GM23338 (cell line): ENCODE measurements around the gene KCNK4. TPM values are rescaled to one million over a fixed set of nuclear protein-coding genes. Genes with fewer than 3 reads are reported as not detected.

Source experiments
- ATAC-seq: fragments of 200-7000 bp; cut with Tn5 transposase; 3 replicates; pipeline ENCODE4 v1.9.1; 2020
- DNase-seq: peaks from one replicate; pipeline ENCODE4 v3.0.0-alpha.2; 2015; ENCODE audit warnings: low spot score
- H2AFZ ChIP-seq: fragments of 200-600 bp; sonication (generic); 2 replicates; pipeline ENCODE4 v1.8.0; 2016; ENCODE audit warnings: antibody characterized with exemption, mild to moderate bottlenecking, moderate library complexity
- H3F3A ChIP-seq: fragments of 200-600 bp; sonication (generic); replicated peaks from 2 replicates; pipeline ENCODE4 v1.8.0; 2017; ENCODE audit warnings: antibody characterized with exemption, mixed run types, low read depth
- H3K27ac ChIP-seq: fragments of 200-600 bp; sonication (generic); 2 replicates; pipeline ENCODE4 v1.6.1; 2016; ENCODE audit warnings: low read depth
- H3K27me3 ChIP-seq: fragments of 200-600 bp; sonication (generic); 2 replicates; pipeline ENCODE4 v1.8.0; 2016; ENCODE audit warnings: mild to moderate bottlenecking, mixed run types, moderate library complexity; ENCODE audit not compliant: insufficient read depth
- H3K36me3 ChIP-seq: fragments of 200-600 bp; sonication (generic); 2 replicates; pipeline ENCODE4 v1.8.0; 2016; ENCODE audit warnings: mild to moderate bottlenecking; ENCODE audit not compliant: insufficient read depth
- H3K4me1 ChIP-seq: fragments of 200-600 bp; sonication (generic); 2 replicates; pipeline ENCODE4 v1.8.0; 2016; ENCODE audit warnings: mild to moderate bottlenecking, moderate library complexity; ENCODE audit not compliant: insufficient read depth
- H3K4me2 ChIP-seq: fragments of 200-600 bp; sonication (generic); 2 replicates; pipeline ENCODE4 v1.7.1; 2017; ENCODE audit warnings: mixed run types
- H3K4me3 ChIP-seq: fragments of 200-600 bp; sonication (generic); 2 replicates; pipeline ENCODE4 v1.6.1; 2016; ENCODE audit warnings: mixed run types
- H3K79me2 ChIP-seq: fragments of 200-600 bp; sonication (generic); replicated peaks from 2 replicates; pipeline ENCODE4 v1.8.0; 2017; ENCODE audit warnings: mild to moderate bottlenecking; ENCODE audit not compliant: insufficient read depth
- H3K9me2 ChIP-seq: fragments of 200-600 bp; sonication (generic); 2 replicates; pipeline ENCODE4 v1.8.0; 2017; ENCODE audit not compliant: insufficient read depth
- H4K20me1 ChIP-seq: fragments of 200-600 bp; sonication (generic); replicated peaks from 2 replicates; pipeline ENCODE4 v1.8.0; 2017; ENCODE audit warnings: mild to moderate bottlenecking; ENCODE audit not compliant: insufficient read depth
- H3K27ac Mint-ChIP-seq: 2 replicates; pipeline ENCODE4 v1.8.0; 2020; ENCODE audit warnings: inconsistent platforms, mild to moderate bottlenecking, moderate library complexity, mixed read lengths
- H3K27me3 Mint-ChIP-seq: 3 replicates; pipeline ENCODE4 v1.8.0; 2022; ENCODE audit warnings: low read depth, mild to moderate bottlenecking, moderate library complexity, mixed read lengths, inconsistent platforms; ENCODE audit not compliant: insufficient read depth, poor library complexity
- H3K36me3 Mint-ChIP-seq: 3 replicates; pipeline ENCODE4 v1.8.0; 2021; ENCODE audit warnings: low read depth, mild to moderate bottlenecking, inconsistent platforms, moderate library complexity, mixed read lengths
- H3K4me1 Mint-ChIP-seq: 3 replicates; pipeline ENCODE4 v1.8.0; 2020; ENCODE audit warnings: mild to moderate bottlenecking, inconsistent platforms, mixed read lengths
- H3K4me3 Mint-ChIP-seq: 3 replicates; pipeline ENCODE4 v1.8.0; 2021; ENCODE audit warnings: moderate library complexity, mild to moderate bottlenecking, inconsistent platforms, mixed read lengths
- H3K9me3 Mint-ChIP-seq: 3 replicates; pipeline ENCODE4 v1.8.0; 2020; ENCODE audit warnings: moderate library complexity, mild to moderate bottlenecking, inconsistent platforms, mixed read lengths
- CREB1 ChIP-seq: fragments of 250-450 bp; sonication (Bioruptor Pico); IDR thresholded peaks from 2 replicates; pipeline ENCODE4 v1.5.0; 2020; ENCODE audit warnings: low read depth, mild to moderate bottlenecking, moderate library complexity
- EZH2 ChIP-seq: fragments of 200-600 bp; sonication (generic); IDR thresholded peaks from one replicate; pipeline ENCODE4 v1.8.0; 2017; ENCODE audit warnings: antibody characterized with exemption, mild to moderate bottlenecking, low read depth; ENCODE audit not compliant: unreplicated experiment
- EZH2phosphoT487 ChIP-seq: fragments of 200-600 bp; sonication (generic); IDR thresholded peaks from one replicate; pipeline ENCODE4 v1.8.1; 2018; ENCODE audit warnings: antibody characterized with exemption; ENCODE audit not compliant: unreplicated experiment
- JUNB ChIP-seq: IDR thresholded peaks from one replicate; pipeline ENCODE4 v1.6.1; 2016; ENCODE audit warnings: antibody characterized with exemption; ENCODE audit not compliant: unreplicated experiment
- NANOG ChIP-seq: IDR thresholded peaks from 2 replicates; pipeline ENCODE4 v1.6.1; 2016; ENCODE audit warnings: antibody characterized with exemption, borderline replicate concordance
- POLR2AphosphoS5 ChIP-seq: IDR thresholded peaks from 2 replicates; pipeline ENCODE4 v1.6.1; 2016; ENCODE audit warnings: antibody characterized with exemption, low read depth
- STAT1 ChIP-seq: IDR thresholded peaks from one replicate; pipeline ENCODE4 v1.6.1; 2016; ENCODE audit warnings: antibody characterized with exemption; ENCODE audit not compliant: unreplicated experiment
- ZNF114 ChIP-seq: fragments of 250-450 bp; sonication (Bioruptor Pico); IDR thresholded peaks from 2 replicates; pipeline ENCODE4 v1.5.0; 2020; ENCODE audit warnings: mild to moderate bottlenecking, moderate library complexity
- ZNF331 ChIP-seq: fragments of 250-450 bp; sonication (Bioruptor Pico); IDR thresholded peaks from 2 replicates; pipeline ENCODE4 v1.5.0; 2020; ENCODE audit warnings: low read depth, mild to moderate bottlenecking, moderate library complexity
- polyA plus RNA-seq: library from polyadenylated mRNA; unstranded; fragments of >200 nt; fragmentation: Nextera tagmentation; extraction: Ambion mirVana; gene quantifications from 2 replicates; pipeline ENCODE4 v1.2.1, GENCODE V29; 2016
- total RNA-seq: library from RNA; depleted of rRNA; stranded (reverse); fragments of >200 nt; shearing (Covaris generic); gene quantifications from 2 replicates; pipeline ENCODE4 v1.2.3, GENCODE V29; 2014
- TF ChIP-seq, protein P1 (sequence below): fragments of 250-450 bp; sonication (Bioruptor Pico); IDR thresholded peaks from 2 replicates; pipeline ENCODE4 v1.5.0; 2020; ENCODE audit warnings: mild to moderate bottlenecking, moderate library complexity
- TF ChIP-seq, protein P2 (sequence below): IDR thresholded peaks from 2 replicates; pipeline ENCODE4 v1.6.1; 2016; ENCODE audit warnings: antibody characterized with exemption
- TF ChIP-seq, protein P3 (sequence below), 2 experiments: fragments of 200-600 bp in 1 of 2; sonication (generic) in 1 of 2; conservative IDR thresholded peaks; 2 replicates each; pipeline versions ENCODE4 v1.5.1 to v1.6.1; 2016 to 2017; ENCODE audit warnings: antibody characterized with exemption in 2 of 2, low read depth in 2 of 2, mild to moderate bottlenecking in 2 of 2, moderate library complexity in 1 of 2
- TF ChIP-seq, protein P4 (sequence below): IDR thresholded peaks from one replicate; pipeline ENCODE4 v1.6.1; 2018; ENCODE audit warnings: antibody characterized with exemption; ENCODE audit not compliant: unreplicated experiment

The KCNK4 gene
- total and polyA plus RNA-seq, 2 experiments from 2014 or later = 1.0 TPM; not detected in 1

DNA sequence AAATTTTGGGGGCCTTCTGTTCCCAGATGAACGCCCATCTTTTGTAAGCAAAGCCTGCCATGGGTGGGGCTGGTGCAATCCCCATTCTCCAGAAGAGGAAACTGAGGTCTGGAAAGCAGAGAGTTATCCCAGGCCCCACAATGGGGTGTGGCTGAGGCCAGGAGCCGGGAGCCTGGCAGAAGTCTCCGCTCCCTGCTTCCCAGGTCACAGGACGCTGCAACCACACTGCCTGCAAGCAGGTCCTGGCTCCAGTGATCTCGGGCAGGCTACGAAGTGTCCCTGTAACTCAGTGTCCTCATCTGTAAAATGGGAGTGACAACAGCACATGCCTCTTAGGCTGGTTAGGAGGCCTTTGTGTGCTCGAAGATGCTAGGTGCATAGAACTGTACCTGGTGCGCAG, 38.1 kb upstream of the KCNK4 start:
- H3K27ac ChIP-seq = peak overlapping the region; percentile 59; the same call in 1 of the 2 replicates

More for the DNA sequence above, 38.1 kb upstream of the KCNK4 start:
- Histone ChIP-seq H3K4me3 (peak overlapping the region; percentile 94), H3K27me3 (no peaks in the 10 kb centered on the region), H3K4me1 (peaks cover 28% of the 10 kb centered on the region), H3F3A (peaks cover 26% of the 10 kb centered on the region), H4K20me1 (no peaks in the 10 kb centered on the region; the same call in none of the 2 replicates), H3K79me2 (peaks cover 19% of the 10 kb centered on the region), H3K9me2 (no peaks in the 10 kb centered on the region), H3K36me3 (0 out of 2 replicates have a peak, but pooled peaks cover 5% of the 10 kb centered on the region), H3K4me2 (peak overlapping the region; percentile 98), H2AFZ (no peak overlapping the region)
- Mint-ChIP-seq H3K9me3 (no peaks in the 10 kb centered on the region), H3K4me3 (peak overlapping the region; percentile 92), H3K27ac (no peak overlapping the region), H3K4me1 (peaks cover 35% of the 10 kb centered on the region), H3K27me3 (peaks cover 29% of the 10 kb centered on the region), H3K36me3 (peaks cover 20% of the 10 kb centered on the region)
- ATAC-seq (no peak), DNase-seq (no peak)
- TF ChIP-seq ZNF331 (CRISPR knock-in tag) (no peak), ZNF114 (CRISPR knock-in tag) (no peak), STAT1 (no peak), EZH2 (no peak), POLR2AphosphoS5 (no peak), JUNB (no peak), CREB1 (CRISPR knock-in tag) (no peak), EZH2phosphoT487 (no peak), NANOG (no peak)
- TF ChIP-seq, protein P1, sequence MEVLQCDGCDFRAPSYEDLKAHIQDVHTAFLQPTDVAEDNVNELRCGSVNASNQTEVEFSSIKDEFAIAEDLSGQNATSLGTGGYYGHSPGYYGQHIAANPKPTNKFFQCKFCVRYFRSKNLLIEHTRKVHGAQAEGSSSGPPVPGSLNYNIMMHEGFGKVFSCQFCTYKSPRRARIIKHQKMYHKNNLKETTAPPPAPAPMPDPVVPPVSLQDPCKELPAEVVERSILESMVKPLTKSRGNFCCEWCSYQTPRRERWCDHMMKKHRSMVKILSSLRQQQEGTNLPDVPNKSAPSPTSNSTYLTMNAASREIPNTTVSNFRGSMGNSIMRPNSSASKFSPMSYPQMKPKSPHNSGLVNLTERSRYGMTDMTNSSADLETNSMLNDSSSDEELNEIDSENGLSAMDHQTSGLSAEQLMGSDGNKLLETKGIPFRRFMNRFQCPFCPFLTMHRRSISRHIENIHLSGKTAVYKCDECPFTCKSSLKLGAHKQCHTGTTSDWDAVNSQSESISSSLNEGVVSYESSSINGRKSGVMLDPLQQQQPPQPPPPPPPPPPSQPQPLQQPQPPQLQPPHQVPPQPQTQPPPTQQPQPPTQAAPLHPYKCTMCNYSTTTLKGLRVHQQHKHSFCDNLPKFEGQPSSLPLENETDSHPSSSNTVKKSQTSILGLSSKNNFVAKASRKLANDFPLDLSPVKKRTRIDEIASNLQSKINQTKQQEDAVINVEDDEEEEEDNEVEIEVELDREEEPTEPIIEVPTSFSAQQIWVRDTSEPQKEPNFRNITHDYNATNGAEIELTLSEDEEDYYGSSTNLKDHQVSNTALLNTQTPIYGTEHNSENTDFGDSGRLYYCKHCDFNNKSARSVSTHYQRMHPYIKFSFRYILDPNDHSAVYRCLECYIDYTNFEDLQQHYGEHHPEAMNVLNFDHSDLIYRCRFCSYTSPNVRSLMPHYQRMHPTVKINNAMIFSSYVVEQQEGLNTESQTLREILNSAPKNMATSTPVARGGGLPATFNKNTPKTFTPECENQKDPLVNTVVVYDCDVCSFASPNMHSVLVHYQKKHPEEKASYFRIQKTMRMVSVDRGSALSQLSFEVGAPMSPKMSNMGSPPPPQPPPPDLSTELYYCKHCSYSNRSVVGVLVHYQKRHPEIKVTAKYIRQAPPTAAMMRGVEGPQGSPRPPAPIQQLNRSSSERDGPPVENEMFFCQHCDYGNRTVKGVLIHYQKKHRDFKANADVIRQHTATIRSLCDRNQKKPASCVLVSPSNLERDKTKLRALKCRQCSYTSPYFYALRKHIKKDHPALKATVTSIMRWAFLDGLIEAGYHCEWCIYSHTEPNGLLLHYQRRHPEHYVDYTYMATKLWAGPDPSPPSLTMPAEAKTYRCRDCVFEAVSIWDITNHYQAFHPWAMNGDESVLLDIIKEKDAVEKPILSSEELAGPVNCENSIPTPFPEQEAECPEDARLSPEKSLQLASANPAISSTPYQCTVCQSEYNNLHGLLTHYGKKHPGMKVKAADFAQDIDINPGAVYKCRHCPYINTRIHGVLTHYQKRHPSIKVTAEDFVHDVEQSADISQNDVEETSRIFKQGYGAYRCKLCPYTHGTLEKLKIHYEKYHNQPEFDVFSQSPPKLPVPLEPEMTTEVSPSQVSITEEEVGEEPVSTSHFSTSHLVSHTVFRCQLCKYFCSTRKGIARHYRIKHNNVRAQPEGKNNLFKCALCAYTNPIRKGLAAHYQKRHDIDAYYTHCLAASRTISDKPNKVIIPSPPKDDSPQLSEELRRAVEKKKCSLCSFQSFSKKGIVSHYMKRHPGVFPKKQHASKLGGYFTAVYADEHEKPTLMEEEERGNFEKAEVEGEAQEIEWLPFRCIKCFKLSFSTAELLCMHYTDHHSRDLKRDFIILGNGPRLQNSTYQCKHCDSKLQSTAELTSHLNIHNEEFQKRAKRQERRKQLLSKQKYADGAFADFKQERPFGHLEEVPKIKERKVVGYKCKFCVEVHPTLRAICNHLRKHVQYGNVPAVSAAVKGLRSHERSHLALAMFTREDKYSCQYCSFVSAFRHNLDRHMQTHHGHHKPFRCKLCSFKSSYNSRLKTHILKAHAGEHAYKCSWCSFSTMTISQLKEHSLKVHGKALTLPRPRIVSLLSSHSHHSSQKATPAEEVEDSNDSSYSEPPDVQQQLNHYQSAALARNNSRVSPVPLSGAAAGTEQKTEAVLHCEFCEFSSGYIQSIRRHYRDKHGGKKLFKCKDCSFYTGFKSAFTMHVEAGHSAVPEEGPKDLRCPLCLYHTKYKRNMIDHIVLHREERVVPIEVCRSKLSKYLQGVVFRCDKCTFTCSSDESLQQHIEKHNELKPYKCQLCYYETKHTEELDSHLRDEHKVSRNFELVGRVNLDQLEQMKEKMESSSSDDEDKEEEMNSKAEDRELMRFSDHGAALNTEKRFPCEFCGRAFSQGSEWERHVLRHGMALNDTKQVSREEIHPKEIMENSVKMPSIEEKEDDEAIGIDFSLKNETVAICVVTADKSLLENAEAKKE = no peak
- TF ChIP-seq, protein P2, sequence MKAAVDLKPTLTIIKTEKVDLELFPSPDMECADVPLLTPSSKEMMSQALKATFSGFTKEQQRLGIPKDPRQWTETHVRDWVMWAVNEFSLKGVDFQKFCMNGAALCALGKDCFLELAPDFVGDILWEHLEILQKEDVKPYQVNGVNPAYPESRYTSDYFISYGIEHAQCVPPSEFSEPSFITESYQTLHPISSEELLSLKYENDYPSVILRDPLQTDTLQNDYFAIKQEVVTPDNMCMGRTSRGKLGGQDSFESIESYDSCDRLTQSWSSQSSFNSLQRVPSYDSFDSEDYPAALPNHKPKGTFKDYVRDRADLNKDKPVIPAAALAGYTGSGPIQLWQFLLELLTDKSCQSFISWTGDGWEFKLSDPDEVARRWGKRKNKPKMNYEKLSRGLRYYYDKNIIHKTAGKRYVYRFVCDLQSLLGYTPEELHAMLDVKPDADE = no peak
- TF ChIP-seq, protein P3, sequence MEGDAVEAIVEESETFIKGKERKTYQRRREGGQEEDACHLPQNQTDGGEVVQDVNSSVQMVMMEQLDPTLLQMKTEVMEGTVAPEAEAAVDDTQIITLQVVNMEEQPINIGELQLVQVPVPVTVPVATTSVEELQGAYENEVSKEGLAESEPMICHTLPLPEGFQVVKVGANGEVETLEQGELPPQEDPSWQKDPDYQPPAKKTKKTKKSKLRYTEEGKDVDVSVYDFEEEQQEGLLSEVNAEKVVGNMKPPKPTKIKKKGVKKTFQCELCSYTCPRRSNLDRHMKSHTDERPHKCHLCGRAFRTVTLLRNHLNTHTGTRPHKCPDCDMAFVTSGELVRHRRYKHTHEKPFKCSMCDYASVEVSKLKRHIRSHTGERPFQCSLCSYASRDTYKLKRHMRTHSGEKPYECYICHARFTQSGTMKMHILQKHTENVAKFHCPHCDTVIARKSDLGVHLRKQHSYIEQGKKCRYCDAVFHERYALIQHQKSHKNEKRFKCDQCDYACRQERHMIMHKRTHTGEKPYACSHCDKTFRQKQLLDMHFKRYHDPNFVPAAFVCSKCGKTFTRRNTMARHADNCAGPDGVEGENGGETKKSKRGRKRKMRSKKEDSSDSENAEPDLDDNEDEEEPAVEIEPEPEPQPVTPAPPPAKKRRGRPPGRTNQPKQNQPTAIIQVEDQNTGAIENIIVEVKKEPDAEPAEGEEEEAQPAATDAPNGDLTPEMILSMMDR (conservative IDR thresholded peaks at IDR 0.05; ENCODE audit: low read depth in 2 of 2) = no peak
- TF ChIP-seq, protein P4, sequence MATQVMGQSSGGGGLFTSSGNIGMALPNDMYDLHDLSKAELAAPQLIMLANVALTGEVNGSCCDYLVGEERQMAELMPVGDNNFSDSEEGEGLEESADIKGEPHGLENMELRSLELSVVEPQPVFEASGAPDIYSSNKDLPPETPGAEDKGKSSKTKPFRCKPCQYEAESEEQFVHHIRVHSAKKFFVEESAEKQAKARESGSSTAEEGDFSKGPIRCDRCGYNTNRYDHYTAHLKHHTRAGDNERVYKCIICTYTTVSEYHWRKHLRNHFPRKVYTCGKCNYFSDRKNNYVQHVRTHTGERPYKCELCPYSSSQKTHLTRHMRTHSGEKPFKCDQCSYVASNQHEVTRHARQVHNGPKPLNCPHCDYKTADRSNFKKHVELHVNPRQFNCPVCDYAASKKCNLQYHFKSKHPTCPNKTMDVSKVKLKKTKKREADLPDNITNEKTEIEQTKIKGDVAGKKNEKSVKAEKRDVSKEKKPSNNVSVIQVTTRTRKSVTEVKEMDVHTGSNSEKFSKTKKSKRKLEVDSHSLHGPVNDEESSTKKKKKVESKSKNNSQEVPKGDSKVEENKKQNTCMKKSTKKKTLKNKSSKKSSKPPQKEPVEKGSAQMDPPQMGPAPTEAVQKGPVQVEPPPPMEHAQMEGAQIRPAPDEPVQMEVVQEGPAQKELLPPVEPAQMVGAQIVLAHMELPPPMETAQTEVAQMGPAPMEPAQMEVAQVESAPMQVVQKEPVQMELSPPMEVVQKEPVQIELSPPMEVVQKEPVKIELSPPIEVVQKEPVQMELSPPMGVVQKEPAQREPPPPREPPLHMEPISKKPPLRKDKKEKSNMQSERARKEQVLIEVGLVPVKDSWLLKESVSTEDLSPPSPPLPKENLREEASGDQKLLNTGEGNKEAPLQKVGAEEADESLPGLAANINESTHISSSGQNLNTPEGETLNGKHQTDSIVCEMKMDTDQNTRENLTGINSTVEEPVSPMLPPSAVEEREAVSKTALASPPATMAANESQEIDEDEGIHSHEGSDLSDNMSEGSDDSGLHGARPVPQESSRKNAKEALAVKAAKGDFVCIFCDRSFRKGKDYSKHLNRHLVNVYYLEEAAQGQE = no peak
